Measurements from ENCODE around the gene PIK3CD. TPM values are rescaled to one million over a fixed set of nuclear protein-coding genes. Genes with fewer than 3 reads are reported as not detected.
A peak's percentile ranks its signal among the peaks of the same experiment; 100 is the strongest.

Gene PIK3CD
- polyA plus RNA-seq, 6 donors from 2014 or later = 29.6 to 105 (median 58.0) TPM

DNA sequence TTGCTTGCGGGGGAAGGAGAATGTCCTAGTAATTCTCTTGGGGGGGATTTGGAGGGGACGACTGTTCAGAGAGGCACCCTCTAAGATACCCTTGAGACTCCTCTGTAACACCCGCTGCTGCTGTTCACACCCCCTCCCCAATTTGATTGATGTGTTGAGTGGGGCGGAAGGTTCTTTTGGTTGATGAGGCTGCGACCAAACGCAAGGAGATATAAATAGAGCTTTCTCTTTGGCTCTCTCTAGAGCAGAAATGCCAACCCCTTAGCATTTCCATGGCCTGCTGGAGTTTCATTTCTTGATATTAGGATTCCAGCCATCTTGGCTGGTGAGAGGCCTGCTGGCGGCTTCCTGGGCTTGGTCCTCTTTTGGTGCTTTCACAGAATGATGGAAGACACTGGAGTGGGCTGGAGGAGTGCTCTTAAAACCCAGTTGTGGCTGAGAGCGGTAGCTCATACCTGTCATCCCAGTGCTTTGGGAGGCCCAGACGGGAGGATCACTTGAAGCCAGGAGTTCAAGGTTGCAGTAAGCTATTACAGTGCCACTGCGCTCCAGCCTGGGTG is 2.0 kb downstream of the PIK3CD start:
- ATAC-seq (ENCODE audit: low read depth in 2 of 2) (no peak), DNase-seq (peak; percentile 33)
- H3K4me3 Mint-ChIP-seq = peak overlapping the region; percentile 92 to 99 (median 97)
- H3K4me1 Mint-ChIP-seq = peaks cover 57 to 82% (median 80%) of the 10 kb centered on the region in 3 donors
- H3K36me3 Mint-ChIP-seq = no peaks in the 10 kb centered on the region
- peak overlapping the region; percentile 94 to 98 (median 96) for H3K27ac Mint-ChIP-seq
- no peaks in the 10 kb centered on the region for H3K9me3 Mint-ChIP-seq
- H3K27me3 Mint-ChIP-seq = no peaks in the 10 kb centered on the region

DNA sequence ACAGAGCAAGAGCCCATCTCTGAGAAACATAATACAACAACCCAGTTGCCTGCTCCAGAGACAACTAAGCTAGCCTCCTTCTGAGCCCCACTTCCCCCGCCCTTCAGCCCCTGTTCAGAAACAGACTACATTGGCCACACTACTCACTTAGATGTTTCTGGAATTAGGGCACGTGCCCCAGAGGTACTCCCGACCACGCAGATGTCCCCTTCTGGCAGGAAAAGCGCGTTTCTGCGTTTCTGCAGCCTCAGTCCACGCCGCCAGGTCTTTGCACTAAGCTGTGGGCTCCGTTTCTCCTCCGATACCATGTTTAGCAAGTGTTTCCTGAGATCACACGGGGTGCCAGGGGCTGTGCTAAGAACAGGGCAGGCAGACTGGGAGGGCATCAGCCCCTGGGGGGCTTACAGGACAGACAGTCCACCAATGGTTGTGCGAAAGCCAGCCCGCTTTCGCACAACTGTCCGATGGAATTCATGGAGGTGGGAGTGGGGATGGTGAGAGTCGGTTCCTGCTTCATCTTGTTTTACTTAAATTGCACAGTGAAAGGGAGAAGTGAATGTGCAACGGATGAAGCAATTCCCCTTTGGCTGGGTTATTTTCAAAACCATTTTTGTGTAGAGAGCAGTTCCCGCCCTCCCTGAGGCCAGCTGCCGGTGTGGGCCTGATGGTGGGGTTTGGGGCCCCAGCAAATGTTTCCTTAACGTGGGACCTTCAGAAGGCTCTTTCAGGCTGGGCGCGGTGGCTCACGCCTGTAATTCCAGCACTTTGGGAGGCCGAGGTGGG is 2.7 kb downstream of the PIK3CD start:
- H3K27me3 Mint-ChIP-seq = no peaks in the 10 kb centered on the region
- DNase-seq (peak; percentile 72), ATAC-seq (ENCODE audit: low read depth in 2 of 2) (peak; percentile 39 to 45)
- no peaks in the 10 kb centered on the region for H3K9me3 Mint-ChIP-seq
- peaks cover 58 to 82% (median 81%) of the 10 kb centered on the region in 3 donors for H3K4me1 Mint-ChIP-seq
- no peaks in the 10 kb centered on the region for H3K36me3 Mint-ChIP-seq
- H3K27ac Mint-ChIP-seq = peak overlapping the region; percentile 94 to 98 (median 96)
- peak overlapping the region; percentile 92 to 99 (median 97) for H3K4me3 Mint-ChIP-seq

DNA sequence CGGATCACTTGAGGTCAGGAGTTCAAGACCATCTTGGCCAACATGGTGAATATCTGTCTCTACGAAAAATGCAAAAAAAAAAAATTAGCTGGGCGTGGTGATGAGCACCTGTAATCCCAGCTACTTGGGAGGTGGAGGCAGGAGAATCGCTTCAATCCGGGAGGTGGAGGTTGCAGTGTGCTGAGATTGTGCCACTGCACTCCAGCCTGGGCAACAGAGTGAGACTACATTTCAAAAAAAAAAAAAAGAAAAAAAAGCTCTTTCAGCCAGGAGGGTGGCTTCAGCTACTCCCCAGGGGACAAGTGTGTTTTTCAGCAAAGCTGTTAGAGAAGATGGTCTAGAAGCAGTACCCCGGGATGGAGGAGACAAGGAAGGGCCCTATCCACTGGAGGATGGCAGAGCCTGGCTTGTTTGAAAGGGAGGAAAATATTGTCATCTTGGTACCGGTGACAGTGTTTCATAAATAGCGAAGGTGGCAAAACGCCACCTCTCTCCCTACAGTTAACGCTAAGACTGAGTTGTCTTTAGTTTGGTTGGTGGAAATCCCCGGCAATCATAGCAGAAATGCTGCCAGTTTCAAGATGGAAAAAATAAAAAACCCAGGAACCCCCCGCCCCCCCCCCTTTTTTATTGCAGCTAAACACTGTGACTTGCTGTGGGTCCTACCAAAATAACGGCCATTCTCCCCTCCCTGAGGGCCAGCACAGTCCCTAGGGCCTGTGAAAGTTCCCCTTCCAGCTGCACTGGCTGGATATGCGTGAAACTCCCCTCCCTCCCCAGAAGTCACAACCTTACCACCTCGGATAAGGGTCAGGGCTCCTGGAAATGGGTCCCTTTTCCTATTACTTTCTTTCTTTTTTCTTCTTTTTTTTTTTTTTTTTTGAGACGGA is 3.5 kb downstream of the PIK3CD start:
- peak; percentile 69 for DNase-seq
- no peaks in the 10 kb centered on the region for H3K27me3 Mint-ChIP-seq
- H3K4me1 Mint-ChIP-seq = peaks cover 58 to 85% (median 83%) of the 10 kb centered on the region in 3 donors
- no peaks in the 10 kb centered on the region for H3K9me3 Mint-ChIP-seq
- peak overlapping the region; percentile 92 to 99 (median 97) for H3K4me3 Mint-ChIP-seq
- H3K27ac Mint-ChIP-seq = peak overlapping the region; percentile 94 to 98 (median 96)
- no peaks in the 10 kb centered on the region for H3K36me3 Mint-ChIP-seq
- ATAC-seq (ENCODE audit: low read depth in 2 of 2) = peak; percentile 40 to 41

DNA sequence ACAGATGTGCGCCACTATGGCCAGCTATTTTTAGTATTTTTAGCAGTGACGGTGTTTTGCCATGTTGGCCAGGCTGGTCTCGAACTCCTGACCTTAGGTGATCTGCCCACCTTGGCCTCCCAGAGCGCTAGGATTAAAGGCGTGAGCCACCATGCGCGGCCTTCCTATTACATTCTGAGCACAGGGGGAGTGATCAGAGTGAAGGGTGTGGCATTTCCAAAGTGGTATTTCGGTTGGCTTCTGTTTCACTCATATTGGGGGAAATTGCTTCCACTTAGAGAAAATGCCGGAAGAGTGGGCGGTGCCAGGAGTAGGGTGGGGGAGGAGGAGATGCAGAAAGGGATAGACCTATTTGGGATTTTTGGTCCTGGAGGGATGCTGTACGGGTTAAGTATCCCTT is 4.3 kb downstream of the PIK3CD start:
- Mint-ChIP-seq H3K36me3 (peaks cover 0 to 4% of the 10 kb centered on the region in 2 donors), H3K4me1 (peaks cover 59 to 86% (median 83%) of the 10 kb centered on the region in 3 donors), H3K4me3 (peak overlapping the region; percentile 92 to 99 (median 97)), H3K27ac (peak overlapping the region; percentile 66 to 98 (median 96)), H3K9me3 (no peaks in the 10 kb centered on the region), H3K27me3 (no peaks in the 10 kb centered on the region)
- no peak for DNase-seq
- no peak for ATAC-seq (ENCODE audit: low read depth in 2 of 2)

DNA sequence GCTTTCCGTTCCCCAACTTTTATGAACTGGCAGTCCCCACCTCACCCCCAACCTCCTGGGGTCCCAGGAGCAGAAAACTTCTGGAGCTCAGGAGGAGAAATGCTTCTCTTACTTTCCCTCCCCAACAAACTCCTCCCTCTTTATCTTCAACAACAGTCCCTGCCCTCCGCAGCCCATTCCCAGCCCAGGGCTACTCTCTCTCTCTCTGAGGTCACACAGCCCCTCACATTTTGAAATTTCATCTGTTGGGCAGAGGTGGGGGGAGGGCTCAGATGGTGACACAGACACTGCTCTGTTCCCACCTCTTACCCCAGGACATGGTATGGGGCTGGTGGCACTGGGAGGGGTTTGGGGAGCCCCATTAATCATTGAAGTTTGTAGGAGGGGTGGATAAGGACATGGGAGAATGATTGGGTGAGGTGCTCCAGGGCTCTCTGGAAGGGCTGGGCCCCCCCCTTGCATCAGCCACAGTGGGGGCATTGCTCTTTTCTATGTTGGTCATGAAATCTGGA is 6.0 kb downstream of the PIK3CD start:
- H3K27me3 Mint-ChIP-seq = no peaks in the 10 kb centered on the region
- peaks cover 56 to 94% (median 81%) of the 10 kb centered on the region in 3 donors for H3K4me1 Mint-ChIP-seq
- ATAC-seq (ENCODE audit: low read depth in 2 of 2) (no peak), DNase-seq (no peak)
- H3K4me3 Mint-ChIP-seq = peak overlapping the region; percentile 55 to 99 (median 68)
- H3K27ac Mint-ChIP-seq = peak overlapping the region; percentile 1 to 96 (median 78)
- H3K36me3 Mint-ChIP-seq = peaks cover 0 to 8% of the 10 kb centered on the region in 2 donors
- H3K9me3 Mint-ChIP-seq = no peaks in the 10 kb centered on the region

DNA sequence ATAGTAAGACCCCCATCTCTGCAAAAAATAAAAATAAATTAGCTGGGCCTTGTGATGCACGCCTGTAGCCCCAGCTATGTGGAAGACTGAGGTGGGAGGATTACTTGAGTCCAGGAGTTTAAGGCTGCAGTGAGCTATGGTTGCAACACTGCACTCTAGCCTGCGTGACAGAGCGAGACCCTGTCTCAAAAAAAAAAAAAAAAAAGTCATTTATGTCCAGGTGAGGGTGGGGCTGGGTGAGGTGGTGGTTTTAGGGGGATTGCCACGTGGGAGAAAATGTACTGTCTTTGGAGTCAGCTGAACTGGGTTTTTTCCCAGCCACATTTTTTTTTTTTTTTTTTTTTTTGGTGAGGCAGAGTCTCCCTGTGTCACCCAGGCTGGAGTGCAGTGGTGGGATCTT is 6.7 kb downstream of the PIK3CD start:
- peaks cover 0 to 8% of the 10 kb centered on the region in 2 donors for H3K36me3 Mint-ChIP-seq
- H3K9me3 Mint-ChIP-seq = no peaks in the 10 kb centered on the region
- no peaks in the 10 kb centered on the region for H3K27me3 Mint-ChIP-seq
- peak overlapping the region in 5 of 6 donors; percentile 65 to 96 (median 81) for H3K27ac Mint-ChIP-seq
- ATAC-seq (ENCODE audit: low read depth in 2 of 2) (no peak), DNase-seq (no peak)
- peak overlapping the region in 4 of 8 donors; percentile 55 to 99 (median 73) for H3K4me3 Mint-ChIP-seq
- peaks cover 60 to 95% (median 81%) of the 10 kb centered on the region in 3 donors for H3K4me1 Mint-ChIP-seq

DNA sequence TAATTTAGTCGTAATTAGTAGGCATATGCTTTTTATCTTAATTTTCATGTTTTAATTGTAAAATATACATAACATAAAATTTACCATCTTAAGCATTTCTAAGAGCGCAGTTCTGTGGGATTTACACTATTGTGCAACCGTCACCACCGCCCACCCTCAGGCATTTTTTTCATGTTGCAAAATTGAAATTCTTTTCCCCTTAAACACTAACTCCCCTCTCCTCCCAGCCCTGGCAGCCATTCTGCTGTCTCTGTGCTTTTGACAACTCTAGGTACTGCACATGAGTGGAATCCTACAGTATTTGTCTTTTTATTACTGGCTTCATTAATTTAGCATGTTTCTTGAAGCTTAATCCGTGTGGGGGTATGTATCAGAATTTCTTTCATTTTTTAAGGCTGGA is 7.8 kb downstream of the PIK3CD start:
- H3K9me3 Mint-ChIP-seq = no peaks in the 10 kb centered on the region
- ATAC-seq (ENCODE audit: low read depth in 2 of 2) (no peak), DNase-seq (no peak)
- H3K36me3 Mint-ChIP-seq = peaks cover 0 to 8% of the 10 kb centered on the region in 2 donors
- H3K27ac Mint-ChIP-seq = peak overlapping the region in 3 of 6 donors; percentile 55 to 92 (median 85)
- H3K4me1 Mint-ChIP-seq = peaks cover 49 to 90% (median 70%) of the 10 kb centered on the region in 3 donors
- H3K27me3 Mint-ChIP-seq = no peaks in the 10 kb centered on the region
- peak overlapping the region in 1 of 8 donors; percentile 50 for H3K4me3 Mint-ChIP-seq

DNA sequence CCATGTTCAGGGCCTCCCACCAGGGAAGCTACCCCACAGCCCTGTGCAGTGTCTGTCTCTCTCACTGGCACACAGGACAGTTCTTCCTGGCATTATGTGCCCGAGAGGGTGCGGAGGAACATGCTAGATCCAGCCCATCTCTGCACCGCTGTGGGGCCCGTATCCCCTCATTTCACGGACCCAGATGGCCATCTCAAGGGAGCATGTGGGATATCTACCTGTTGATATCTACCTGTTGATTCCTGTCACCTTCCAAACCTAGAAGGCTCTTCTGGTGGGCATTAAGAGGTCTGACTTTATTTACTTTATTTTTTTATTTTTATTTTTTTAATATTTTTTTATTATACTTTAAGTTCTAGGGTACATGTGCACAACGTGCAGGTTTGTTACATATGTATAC is 11.7 kb downstream of the PIK3CD start:
- Mint-ChIP-seq H3K4me3 (peak overlapping the region in 2 of 8 donors; percentile 47 to 56), H3K36me3 (peaks cover 0 to 12% of the 10 kb centered on the region in 2 donors), H3K9me3 (no peaks in the 10 kb centered on the region), H3K27ac (peak overlapping the region in 4 of 6 donors; percentile 71 to 84 (median 76)), H3K27me3 (no peaks in the 10 kb centered on the region), H3K4me1 (peaks cover 30 to 79% (median 54%) of the 10 kb centered on the region in 3 donors)
- ATAC-seq (ENCODE audit: low read depth in 2 of 2) (no peak), DNase-seq (no peak)

DNA sequence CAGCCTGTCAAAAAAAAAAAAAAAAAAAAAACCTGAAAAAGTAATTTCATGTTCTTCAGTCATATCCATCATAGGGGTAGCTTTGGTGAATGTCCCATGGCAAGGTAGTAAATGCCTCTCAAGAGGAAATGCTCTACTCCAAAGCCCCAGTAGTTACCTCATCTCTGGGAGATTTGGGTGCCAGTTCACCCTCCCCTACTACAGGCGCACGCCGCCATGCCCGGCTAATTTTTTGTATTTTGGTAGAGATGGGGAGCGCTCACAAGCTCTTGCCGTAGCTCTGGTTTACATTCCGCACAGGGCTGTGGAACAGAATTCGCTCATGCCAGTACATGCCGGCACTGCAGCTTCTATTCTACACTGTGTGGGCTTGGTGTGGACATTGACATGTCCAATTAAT is 13.7 kb downstream of the PIK3CD start:
- no peaks in the 10 kb centered on the region for H3K9me3 Mint-ChIP-seq
- H3K36me3 Mint-ChIP-seq = peaks cover 0 to 12% of the 10 kb centered on the region in 2 donors
- ATAC-seq (ENCODE audit: low read depth in 2 of 2) = no peak
- peak overlapping the region in 1 of 8 donors; percentile 49 for H3K4me3 Mint-ChIP-seq
- no peaks in the 10 kb centered on the region for H3K27me3 Mint-ChIP-seq
- H3K4me1 Mint-ChIP-seq = peaks cover 35 to 80% (median 52%) of the 10 kb centered on the region in 3 donors
- H3K27ac Mint-ChIP-seq = peak overlapping the region in 5 of 6 donors; percentile 29 to 92 (median 34)
- DNase-seq = no peak

DNA sequence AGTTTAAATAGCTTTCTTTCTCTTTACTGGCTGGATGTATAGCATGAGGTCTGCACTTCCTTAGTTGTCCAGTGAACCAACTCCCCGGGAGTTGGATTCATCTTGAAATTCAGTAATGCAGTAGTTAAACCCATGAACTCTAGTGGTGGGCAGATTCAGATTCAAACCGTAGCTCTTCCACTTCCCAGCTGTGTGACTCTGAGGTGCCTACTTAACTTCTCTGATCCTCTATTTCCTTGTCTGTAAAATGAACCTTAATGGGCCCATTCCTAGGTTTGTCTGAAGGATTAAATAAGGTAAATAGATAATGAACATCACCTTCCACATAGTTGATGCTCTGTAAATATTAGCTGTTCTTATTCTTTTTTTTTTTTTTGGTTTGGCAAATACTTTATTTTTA is 16.5 kb downstream of the PIK3CD start:
- Mint-ChIP-seq H3K9me3 (no peaks in the 10 kb centered on the region), H3K4me1 (peaks cover 25 to 75% (median 48%) of the 10 kb centered on the region in 3 donors), H3K36me3 (peaks cover 0 to 4% of the 10 kb centered on the region in 2 donors), H3K27me3 (no peaks in the 10 kb centered on the region), H3K4me3 (no peak overlapping the region), H3K27ac (peak overlapping the region in 3 of 6 donors; percentile 7 to 51 (median 33))
- no peak for ATAC-seq (ENCODE audit: low read depth in 2 of 2)
- no peak for DNase-seq

DNA sequence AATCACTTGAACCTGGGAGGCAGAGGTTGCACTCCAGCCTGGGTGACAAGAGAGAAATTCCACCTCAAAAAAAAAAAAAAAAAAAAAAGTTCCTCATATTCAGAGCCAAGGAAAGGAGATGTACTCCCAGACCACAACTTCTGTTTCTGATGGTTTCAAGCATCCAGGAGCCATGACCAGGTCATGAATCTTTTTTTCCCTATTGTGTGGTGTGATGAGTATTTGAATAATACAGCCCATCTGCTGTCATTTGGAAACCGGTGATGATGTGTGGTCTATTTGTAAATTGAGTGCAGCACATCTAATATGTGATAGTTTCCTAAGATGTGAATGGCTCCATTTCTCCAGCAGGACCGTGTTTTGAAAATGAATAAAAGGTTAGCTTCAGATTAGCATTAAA is 18.6 kb downstream of the PIK3CD start:
- H3K27ac Mint-ChIP-seq = peak overlapping the region in 3 of 6 donors; percentile 50 to 58 (median 57)
- DNase-seq (no peak), ATAC-seq (ENCODE audit: low read depth in 2 of 2) (peak in 1 of 2 donors; percentile 18)
- peaks cover 29 to 74% (median 55%) of the 10 kb centered on the region in 3 donors for H3K4me1 Mint-ChIP-seq
- peaks cover 0 to 4% of the 10 kb centered on the region in 2 donors for H3K36me3 Mint-ChIP-seq
- no peaks in the 10 kb centered on the region for H3K27me3 Mint-ChIP-seq
- H3K9me3 Mint-ChIP-seq = no peaks in the 10 kb centered on the region
- H3K4me3 Mint-ChIP-seq = no peak overlapping the region

DNA sequence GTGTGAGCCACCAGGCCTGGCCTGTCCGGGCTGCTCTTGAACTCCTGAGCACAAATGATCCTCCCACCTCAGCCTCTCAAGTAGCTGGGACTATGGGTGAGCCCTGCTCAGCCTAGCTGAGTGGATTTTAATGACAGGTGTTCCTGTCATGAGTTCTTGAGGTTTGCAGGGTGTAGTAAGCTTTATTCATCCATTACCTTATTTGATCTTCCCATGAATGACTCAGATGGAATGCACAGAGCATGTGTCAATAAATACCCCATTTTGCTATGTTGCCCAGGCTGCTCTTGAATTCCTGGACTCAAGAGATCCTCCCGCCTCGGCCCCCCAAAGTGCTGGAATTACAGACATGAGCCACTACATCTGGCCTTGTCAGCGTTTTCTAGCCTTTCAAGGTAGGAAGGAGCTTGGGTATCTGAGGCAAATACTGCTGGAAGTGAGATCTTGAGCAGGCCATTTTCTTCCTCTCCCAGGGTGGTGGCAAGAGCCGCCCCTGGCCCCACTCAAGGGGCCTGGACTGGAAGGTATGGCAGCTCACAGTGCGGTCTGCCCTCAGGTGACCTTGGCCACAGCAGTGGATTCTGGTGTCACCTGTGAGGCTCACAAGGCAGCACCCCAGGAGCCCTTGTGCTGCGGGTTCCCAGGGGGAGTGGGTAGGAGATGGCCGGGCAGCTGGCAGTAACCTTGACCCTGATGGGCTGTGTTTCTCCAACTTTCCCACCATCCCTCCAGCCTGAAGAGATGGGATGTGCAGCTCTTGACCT is 20.0 kb downstream of the PIK3CD start:
- H3K4me3 Mint-ChIP-seq = peak overlapping the region in 1 of 8 donors; percentile 23
- no peaks in the 10 kb centered on the region for H3K9me3 Mint-ChIP-seq
- peaks cover 29 to 70% (median 51%) of the 10 kb centered on the region in 3 donors for H3K4me1 Mint-ChIP-seq
- DNase-seq (no peak), ATAC-seq (ENCODE audit: low read depth in 2 of 2) (no peak)
- H3K36me3 Mint-ChIP-seq = peaks cover under 1 to 4% of the 10 kb centered on the region in 2 donors
- H3K27ac Mint-ChIP-seq = peak overlapping the region in 5 of 6 donors; percentile 30 to 75 (median 65)
- no peaks in the 10 kb centered on the region for H3K27me3 Mint-ChIP-seq

Data from naive B cell (primary cell).